Liver (tissue), 9 donors: Measurements from ENCODE around the gene PDLIM4. TPM values are rescaled to one million over a fixed set of nuclear protein-coding genes. Genes with fewer than 3 reads are reported as not detected.

ENCODE experiments used
- DNase-seq: peaks from one replicate; pipeline ENCODE4 v3.0.0-alpha.2; 2017; ENCODE audit warnings: low spot score
- H3K27ac ChIP-seq, 2 donors: one replicate each; pipeline ENCODE4 v1.7.0; 2013; ENCODE audit warnings: inconsistent platforms in 2 of 2, low read length in 2 of 2, control low read depth in 1 of 2, low read depth in 1 of 2, mild to moderate bottlenecking in 1 of 2
- H3K27me3 ChIP-seq, 4 donors: one replicate each; pipeline versions ENCODE4 v1.6.1 to v1.7.0; 2013; ENCODE audit warnings: low read length in 3 of 4, inconsistent platforms in 1 of 4, mild to moderate bottlenecking in 1 of 4, moderate library complexity in 1 of 4; ENCODE audit not compliant: control insufficient read depth in 4 of 4, insufficient read depth in 4 of 4
- H3K36me3 ChIP-seq, 4 donors: one replicate each; pipeline versions ENCODE4 v1.6.1 to v1.7.0; 2013; ENCODE audit warnings: low read length in 3 of 4, mild to moderate bottlenecking in 3 of 4, low read depth in 1 of 4, moderate library complexity in 1 of 4; ENCODE audit not compliant: control insufficient read depth in 4 of 4, insufficient read depth in 3 of 4
- H3K4me1 ChIP-seq, 4 donors: one replicate each; pipeline versions ENCODE4 v1.6.1 to v1.7.0; 2013; ENCODE audit warnings: low read length in 3 of 4, mild to moderate bottlenecking in 3 of 4, moderate library complexity in 1 of 4; ENCODE audit not compliant: control insufficient read depth in 4 of 4, insufficient read depth in 4 of 4
- H3K4me3 ChIP-seq, 3 donors: one replicate each; pipeline versions ENCODE4 v1.6.1 to v1.7.0; 2013; ENCODE audit warnings: low read length in 3 of 3, control low read depth in 1 of 3, low read depth in 1 of 3, mild to moderate bottlenecking in 1 of 3
- H3K9ac ChIP-seq, 2 donors: one replicate each; pipeline ENCODE4 v1.7.0; 2013; ENCODE audit warnings: low read length in 2 of 2, mild to moderate bottlenecking in 2 of 2, moderate library complexity in 2 of 2, control low read depth in 1 of 2, low read depth in 1 of 2
- H3K9me3 ChIP-seq, 4 donors: one replicate each; pipeline versions ENCODE4 v1.6.1 to v1.7.0; 2013; ENCODE audit warnings: low read length in 3 of 4; ENCODE audit not compliant: control insufficient read depth in 4 of 4
- EGR1 ChIP-seq, 2 donors: IDR thresholded peaks; 2 replicates each; pipeline ENCODE4 v1.6.1; 2016 to 2018; ENCODE audit warnings: antibody characterized with exemption in 2 of 2, low read depth in 2 of 2
- FOXA1 ChIP-seq: IDR thresholded peaks from 2 replicates; pipeline ENCODE4 v1.6.1; 2016; ENCODE audit warnings: antibody characterized with exemption
- FOXA2 ChIP-seq: IDR thresholded peaks from 2 replicates; pipeline ENCODE4 v1.6.1; 2016; ENCODE audit warnings: antibody characterized with exemption
- GABPA ChIP-seq, 2 donors: IDR thresholded peaks in 1 of 2; conservative IDR thresholded peaks in 1 of 2; 2 replicates each; pipeline ENCODE4 v1.6.1; 2016; ENCODE audit warnings: antibody characterized with exemption in 2 of 2, mild to moderate bottlenecking in 1 of 2, moderate library complexity in 1 of 2
- HNF4A ChIP-seq, 2 donors: conservative IDR thresholded peaks; 2 replicates each; pipeline ENCODE4 v1.6.1; 2016; ENCODE audit warnings: antibody characterized with exemption in 2 of 2, mild to moderate bottlenecking in 2 of 2
- HNF4G ChIP-seq: IDR thresholded peaks from 2 replicates; pipeline ENCODE4 v1.6.1; 2016; ENCODE audit warnings: antibody characterized with exemption
- JUND ChIP-seq, 2 donors: IDR thresholded peaks; 2 replicates each; pipeline ENCODE4 v1.6.1; 2016; ENCODE audit warnings: antibody characterized with exemption in 2 of 2
- NR2F2 ChIP-seq: IDR thresholded peaks from 2 replicates; pipeline ENCODE4 v1.6.1; 2016; ENCODE audit warnings: antibody characterized with exemption
- RXRA ChIP-seq, 2 donors: IDR thresholded peaks; 2 replicates each; pipeline ENCODE4 v1.6.1; 2017 to 2018; ENCODE audit warnings: antibody characterized with exemption in 2 of 2, mild to moderate bottlenecking in 1 of 2
- YY1 ChIP-seq: IDR thresholded peaks from 2 replicates; pipeline ENCODE4 v1.6.1; 2016; ENCODE audit warnings: antibody characterized with exemption, mild to moderate bottlenecking
- WGBS: extraction: QIAGEN DNeasy Blood & Tissue Kit; methylation state at CpG from one replicate; pipeline ENCODE4 v1.1.7; 2013; 5-methylcytosine and 5-hydroxymethylcytosine counted together
- polyA plus RNA-seq, 2 donors: library from polyadenylated mRNA; stranded (reverse) in 1 of 2; unstranded in 1 of 2; fragments of 200-250 nt in 1 of 2; fragments of >200 nt in 1 of 2; fragmentation: Nextera tagmentation in 1 of 2; extraction: Ambion mirVana in 1 of 2; gene quantifications; one replicate each; pipeline versions ENCODE4 v1.2.1 to v1.2.3, GENCODE V29; 2013 to 2015
- total RNA-seq, 2 donors: library from RNA; depleted of rRNA; stranded (reverse); fragments of >200 nt; gene quantifications; one replicate each; pipeline ENCODE4 v1.2.3, GENCODE V29; 2014
- TF ChIP-seq, protein P1 (sequence below): IDR thresholded peaks from 2 replicates; pipeline ENCODE4 v1.6.1; 2016; ENCODE audit warnings: antibody characterized with exemption, mild to moderate bottlenecking
- TF ChIP-seq, protein P2 (sequence below): IDR thresholded peaks from 2 replicates; pipeline ENCODE4 v1.6.1; 2016; ENCODE audit warnings: antibody characterized with exemption
- TF ChIP-seq, protein P3 (sequence below): IDR thresholded peaks from 2 replicates; pipeline ENCODE4 v1.6.1; 2016; ENCODE audit warnings: antibody characterized with exemption
- TF ChIP-seq, protein P4 (sequence below): IDR thresholded peaks from 2 replicates; pipeline ENCODE4 v1.6.1; 2016; ENCODE audit warnings: antibody characterized with exemption
- donor health status: healthy.
- donor health status: healthy.
- donor health status: healthy.
- donor health status: healthy.
- donor health status: healthy.

Gene PDLIM4
- total and polyA plus RNA-seq, 4 donors: 0.25 to 0.93 (median 0.65) TPM

DNA sequence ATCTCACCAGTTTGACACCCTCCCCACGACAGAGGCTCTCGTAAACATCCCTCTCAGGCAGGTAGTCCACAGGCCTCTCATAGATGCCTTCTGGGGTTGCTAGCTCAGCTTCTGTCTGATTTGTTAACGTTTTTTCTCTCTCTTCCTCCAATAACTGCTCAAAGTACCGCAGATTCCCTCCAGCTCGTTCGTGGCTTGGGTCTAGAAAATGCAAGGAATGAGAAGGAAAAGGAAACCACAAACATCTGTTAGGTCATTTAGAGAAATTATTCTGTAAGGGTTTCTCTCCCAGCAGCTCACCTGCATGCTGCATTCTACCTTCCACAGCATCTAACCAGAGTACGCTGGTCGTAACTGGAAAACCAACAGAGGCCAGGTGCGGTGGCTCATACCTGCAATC is 48.4 kb upstream of the PDLIM4 start:
- Histone ChIP-seq H3K4me1 (no peaks in the 10 kb centered on the region), H3K9ac (no peak overlapping the region), H3K9me3 (no peaks in the 10 kb centered on the region), H3K36me3 (peaks cover 0 to 22% (median 3%) of the 10 kb centered on the region in 4 donors), H3K27me3 (no peaks in the 10 kb centered on the region), H3K4me3 (no peak overlapping the region), H3K27ac (no peak overlapping the region)
- 87% methylated on average over 9 of the region's 9 CpGs for WGBS
- no peak for DNase-seq
- no peak for TF ChIP-seq NR2F2
- TF ChIP-seq HNF4A (conservative IDR thresholded peaks at IDR 0.05): no peak
- TF ChIP-seq, protein P1, sequence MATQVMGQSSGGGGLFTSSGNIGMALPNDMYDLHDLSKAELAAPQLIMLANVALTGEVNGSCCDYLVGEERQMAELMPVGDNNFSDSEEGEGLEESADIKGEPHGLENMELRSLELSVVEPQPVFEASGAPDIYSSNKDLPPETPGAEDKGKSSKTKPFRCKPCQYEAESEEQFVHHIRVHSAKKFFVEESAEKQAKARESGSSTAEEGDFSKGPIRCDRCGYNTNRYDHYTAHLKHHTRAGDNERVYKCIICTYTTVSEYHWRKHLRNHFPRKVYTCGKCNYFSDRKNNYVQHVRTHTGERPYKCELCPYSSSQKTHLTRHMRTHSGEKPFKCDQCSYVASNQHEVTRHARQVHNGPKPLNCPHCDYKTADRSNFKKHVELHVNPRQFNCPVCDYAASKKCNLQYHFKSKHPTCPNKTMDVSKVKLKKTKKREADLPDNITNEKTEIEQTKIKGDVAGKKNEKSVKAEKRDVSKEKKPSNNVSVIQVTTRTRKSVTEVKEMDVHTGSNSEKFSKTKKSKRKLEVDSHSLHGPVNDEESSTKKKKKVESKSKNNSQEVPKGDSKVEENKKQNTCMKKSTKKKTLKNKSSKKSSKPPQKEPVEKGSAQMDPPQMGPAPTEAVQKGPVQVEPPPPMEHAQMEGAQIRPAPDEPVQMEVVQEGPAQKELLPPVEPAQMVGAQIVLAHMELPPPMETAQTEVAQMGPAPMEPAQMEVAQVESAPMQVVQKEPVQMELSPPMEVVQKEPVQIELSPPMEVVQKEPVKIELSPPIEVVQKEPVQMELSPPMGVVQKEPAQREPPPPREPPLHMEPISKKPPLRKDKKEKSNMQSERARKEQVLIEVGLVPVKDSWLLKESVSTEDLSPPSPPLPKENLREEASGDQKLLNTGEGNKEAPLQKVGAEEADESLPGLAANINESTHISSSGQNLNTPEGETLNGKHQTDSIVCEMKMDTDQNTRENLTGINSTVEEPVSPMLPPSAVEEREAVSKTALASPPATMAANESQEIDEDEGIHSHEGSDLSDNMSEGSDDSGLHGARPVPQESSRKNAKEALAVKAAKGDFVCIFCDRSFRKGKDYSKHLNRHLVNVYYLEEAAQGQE: no peak
- no peak for TF ChIP-seq GABPA (IDR thresholded peaks at IDR 0.05 in 1 of 2, conservative IDR thresholded peaks at IDR 0.05 in 1 of 2)
- TF ChIP-seq, protein P2, sequence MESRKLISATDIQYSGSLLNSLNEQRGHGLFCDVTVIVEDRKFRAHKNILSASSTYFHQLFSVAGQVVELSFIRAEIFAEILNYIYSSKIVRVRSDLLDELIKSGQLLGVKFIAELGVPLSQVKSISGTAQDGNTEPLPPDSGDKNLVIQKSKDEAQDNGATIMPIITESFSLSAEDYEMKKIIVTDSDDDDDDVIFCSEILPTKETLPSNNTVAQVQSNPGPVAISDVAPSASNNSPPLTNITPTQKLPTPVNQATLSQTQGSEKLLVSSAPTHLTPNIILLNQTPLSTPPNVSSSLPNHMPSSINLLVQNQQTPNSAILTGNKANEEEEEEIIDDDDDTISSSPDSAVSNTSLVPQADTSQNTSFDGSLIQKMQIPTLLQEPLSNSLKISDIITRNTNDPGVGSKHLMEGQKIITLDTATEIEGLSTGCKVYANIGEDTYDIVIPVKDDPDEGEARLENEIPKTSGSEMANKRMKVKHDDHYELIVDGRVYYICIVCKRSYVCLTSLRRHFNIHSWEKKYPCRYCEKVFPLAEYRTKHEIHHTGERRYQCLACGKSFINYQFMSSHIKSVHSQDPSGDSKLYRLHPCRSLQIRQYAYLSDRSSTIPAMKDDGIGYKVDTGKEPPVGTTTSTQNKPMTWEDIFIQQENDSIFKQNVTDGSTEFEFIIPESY: no peak

DNA sequence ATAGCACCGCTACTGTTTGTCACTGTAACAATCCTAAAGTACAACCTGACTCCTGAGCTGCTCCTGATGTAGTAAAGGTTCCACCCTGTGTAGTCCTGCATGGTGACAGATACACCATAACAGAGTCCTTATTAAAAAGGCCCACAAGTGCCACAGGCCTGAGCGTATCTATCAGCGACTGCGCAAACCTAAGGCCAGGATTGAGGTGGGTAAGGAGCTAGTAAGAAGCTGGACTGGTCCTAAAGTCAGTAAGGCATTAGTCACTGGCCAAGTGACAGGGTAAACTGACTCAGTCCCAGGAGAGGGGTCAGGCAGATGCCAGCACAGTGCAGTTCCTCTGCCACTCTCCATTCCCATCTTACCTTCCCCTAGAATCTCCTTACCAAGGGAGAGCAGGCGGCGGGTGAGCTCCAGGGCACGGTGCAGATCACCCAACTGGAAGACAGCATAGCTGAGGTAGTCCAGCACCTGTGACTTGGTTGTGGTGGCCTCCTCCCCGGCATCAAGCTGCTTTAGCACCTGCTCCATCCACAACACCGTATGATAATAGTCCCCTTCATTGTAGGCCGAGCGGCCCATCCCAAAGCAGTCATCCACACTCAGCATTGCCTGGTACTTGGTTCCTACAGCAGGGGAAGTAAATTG is 47.5 kb upstream of the PDLIM4 start:
- 96% methylated on average over 11 of the region's 11 CpGs for WGBS
- Histone ChIP-seq H3K27ac (no peak overlapping the region), H3K4me3 (no peak overlapping the region), H3K9me3 (no peaks in the 10 kb centered on the region), H3K27me3 (no peaks in the 10 kb centered on the region), H3K36me3 (peaks cover 0 to 22% (median 3%) of the 10 kb centered on the region in 4 donors), H3K9ac (no peak overlapping the region), H3K4me1 (no peaks in the 10 kb centered on the region)
- TF ChIP-seq, protein P3, sequence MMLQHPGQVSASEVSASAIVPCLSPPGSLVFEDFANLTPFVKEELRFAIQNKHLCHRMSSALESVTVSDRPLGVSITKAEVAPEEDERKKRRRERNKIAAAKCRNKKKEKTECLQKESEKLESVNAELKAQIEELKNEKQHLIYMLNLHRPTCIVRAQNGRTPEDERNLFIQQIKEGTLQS: no peak
- TF ChIP-seq YY1: no peak
- TF ChIP-seq GABPA (IDR thresholded peaks at IDR 0.05 in 1 of 2, conservative IDR thresholded peaks at IDR 0.05 in 1 of 2): no peak
- TF ChIP-seq HNF4G: no peak
- TF ChIP-seq FOXA2: no peak
- no peak for TF ChIP-seq HNF4A (conservative IDR thresholded peaks at IDR 0.05)
- TF ChIP-seq RXRA (IDR thresholded peaks at IDR 0.05): no peak
- TF ChIP-seq FOXA1: no peak
- TF ChIP-seq, protein P1: no peak
- no peak for TF ChIP-seq NR2F2
- TF ChIP-seq, protein P2: no peak
- TF ChIP-seq, protein P4, sequence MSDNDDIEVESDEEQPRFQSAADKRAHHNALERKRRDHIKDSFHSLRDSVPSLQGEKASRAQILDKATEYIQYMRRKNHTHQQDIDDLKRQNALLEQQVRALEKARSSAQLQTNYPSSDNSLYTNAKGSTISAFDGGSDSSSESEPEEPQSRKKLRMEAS: no peak
- TF ChIP-seq JUND (IDR thresholded peaks at IDR 0.05): no peak
- TF ChIP-seq EGR1 (IDR thresholded peaks at IDR 0.05; ENCODE audit: low read depth in 2 of 2): no peak
- DNase-seq: no peak
